ENCODE measurements around the gene TMEM175. TPM values are rescaled to one million over a fixed set of nuclear protein-coding genes. Genes with fewer than 3 reads are reported as not detected.
"Not testable (repeated sequence)": the region's sequence is repeated elsewhere in the genome, so short reads cannot be mapped to it uniquely, and the experiment has no call there.

TMEM175 gene
- total RNA-seq, 2 experiments from 2014 or later, result 12.5 to 33.1 TPM

DNA sequence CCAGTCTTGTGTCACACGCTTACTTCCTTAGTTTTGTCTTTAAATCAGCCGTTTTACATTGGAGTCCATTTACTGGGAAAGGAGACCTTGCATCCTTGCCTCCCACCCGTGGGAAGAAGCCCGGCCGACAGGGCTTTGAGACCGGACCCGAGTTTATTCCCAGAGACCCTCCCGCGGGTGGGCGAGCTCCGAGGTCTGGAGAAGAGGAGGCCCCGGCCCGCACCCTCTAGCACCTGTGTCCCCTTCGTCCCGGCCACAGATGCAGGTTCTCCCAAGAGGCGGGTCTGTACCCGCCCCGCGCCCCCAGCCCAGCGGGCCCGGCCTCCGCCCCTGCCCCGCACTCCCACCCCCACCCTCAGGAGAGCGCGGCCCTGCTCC is 64.7 kb downstream of the TMEM175 start:
- Histone ChIP-seq H3K9me2 (ENCODE audit: insufficient read depth, low read length) (no peaks in the 10 kb centered on the region), H3K9me3 (ENCODE audit: low read length) (no peaks in the 10 kb centered on the region), H3K4me3 (ENCODE audit: low read depth, low read length, poor library complexity, severe bottlenecking) (no peak overlapping the region), H3K27ac (ENCODE audit: low read depth, low read length, poor library complexity, severe bottlenecking) (no peak overlapping the region), H2AFZ (ENCODE audit: low read length) (no peak overlapping the region), H3K36me3 (ENCODE audit: insufficient read depth, low read length) (no peaks in the 10 kb centered on the region), H3K4me2 (ENCODE audit: low read length) (no peak overlapping the region), H3K79me2 (ENCODE audit: insufficient read depth, low read depth, low read length) (no peaks in the 10 kb centered on the region), H3K4me1 (ENCODE audit: insufficient read depth, low read length, poor library complexity, severe bottlenecking) (no peaks in the 10 kb centered on the region), H4K20me1 (ENCODE audit: insufficient read depth, low read length) (no peaks in the 10 kb centered on the region)
- ChIA-PET POLR2A (no interaction called here), CTCF (ENCODE audit: unreplicated experiment) (no interaction called here)
- intact Hi-C loops (cut with micrococcal nuclease; ENCODE audit: unreplicated experiment), result no loop called here
- no peak for DNase-seq (ENCODE audit: low spot score)
- BruUV-seq (replicated peaks), result no TSS peak
- TF ChIP-seq CTCF (conservative IDR thresholded peaks at IDR 0.05; ENCODE audit: low read length), result no peak
- no peak for TF ChIP-seq EZH2phosphoT487 (IDR thresholded peaks at IDR 0.05; ENCODE audit: borderline replicate concordance, low read depth, low read length)

GRCh38 chr4:997375-998071 is 65.3 kb downstream of the TMEM175 start:
- Histone ChIP-seq H2AFZ (ENCODE audit: low read length) (no peak overlapping the region), H3K9me3 (ENCODE audit: low read length) (no peaks in the 10 kb centered on the region), H3K36me3 (ENCODE audit: insufficient read depth, low read length) (no peaks in the 10 kb centered on the region), H3K9me2 (ENCODE audit: insufficient read depth, low read length) (no peaks in the 10 kb centered on the region), H3K4me2 (ENCODE audit: low read length) (no peak overlapping the region), H4K20me1 (ENCODE audit: insufficient read depth, low read length) (no peaks in the 10 kb centered on the region), H3K79me2 (ENCODE audit: insufficient read depth, low read depth, low read length) (no peaks in the 10 kb centered on the region), H3K4me3 (ENCODE audit: low read depth, low read length, poor library complexity, severe bottlenecking) (no peak overlapping the region), H3K4me1 (ENCODE audit: insufficient read depth, low read length, poor library complexity, severe bottlenecking) (no peaks in the 10 kb centered on the region), H3K27ac (ENCODE audit: low read depth, low read length, poor library complexity, severe bottlenecking) (no peak overlapping the region)
- CTCF ChIA-PET (ENCODE audit: unreplicated experiment), result no interaction called here
- TF ChIP-seq EZH2phosphoT487 (IDR thresholded peaks at IDR 0.05; ENCODE audit: borderline replicate concordance, low read depth, low read length) (no peak), CTCF (conservative IDR thresholded peaks at IDR 0.05; ENCODE audit: low read length) (no peak)
- POLR2A ChIA-PET, result no interaction called here
- no peak for DNase-seq (ENCODE audit: low spot score)
- BruUV-seq (replicated peaks), result no TSS peak
- intact Hi-C loops (cut with micrococcal nuclease; ENCODE audit: unreplicated experiment), result no loop called here

DNA sequence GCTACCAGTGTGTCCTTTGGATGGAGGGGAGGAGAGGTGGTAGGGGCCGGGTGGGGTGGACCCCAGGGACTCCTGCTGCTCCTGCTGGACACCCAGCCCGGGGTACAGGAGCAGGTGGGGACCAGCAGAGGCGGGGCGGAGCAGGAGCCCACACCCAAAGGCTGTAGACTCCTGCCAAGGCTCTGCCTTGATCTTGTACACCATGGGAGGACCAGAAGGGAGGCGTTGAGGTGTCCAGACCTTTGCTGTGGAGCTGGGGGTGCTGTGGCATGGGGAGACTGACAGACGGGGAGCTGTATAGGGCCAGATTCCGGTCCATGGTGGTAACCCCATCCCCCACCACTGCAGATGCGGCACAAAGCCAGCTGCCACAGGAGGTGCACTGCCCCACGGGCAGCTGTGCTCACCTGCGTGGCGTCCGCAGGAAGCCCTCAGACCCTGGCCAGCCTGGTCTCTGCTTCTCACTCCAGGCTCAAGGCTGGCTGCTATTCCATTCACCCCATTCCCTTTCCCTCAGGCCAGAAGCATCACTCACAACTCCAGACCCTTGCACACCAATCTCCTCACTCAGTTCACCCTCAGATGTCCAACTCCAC is 65.9 kb downstream of the TMEM175 start:
- Histone ChIP-seq H3K4me3 (ENCODE audit: low read depth, low read length, poor library complexity, severe bottlenecking) (no peak overlapping the region), H3K9me3 (ENCODE audit: low read length) (no peaks in the 10 kb centered on the region), H3K4me2 (ENCODE audit: low read length) (no peak overlapping the region), H3K27ac (ENCODE audit: low read depth, low read length, poor library complexity, severe bottlenecking) (no peak overlapping the region), H3K9me2 (ENCODE audit: insufficient read depth, low read length) (no peaks in the 10 kb centered on the region), H4K20me1 (ENCODE audit: insufficient read depth, low read length) (no peaks in the 10 kb centered on the region), H2AFZ (ENCODE audit: low read length) (no peak overlapping the region), H3K36me3 (ENCODE audit: insufficient read depth, low read length) (no peaks in the 10 kb centered on the region), H3K79me2 (ENCODE audit: insufficient read depth, low read depth, low read length) (no peaks in the 10 kb centered on the region), H3K4me1 (ENCODE audit: insufficient read depth, low read length, poor library complexity, severe bottlenecking) (no peaks in the 10 kb centered on the region)
- intact Hi-C loops (cut with micrococcal nuclease; ENCODE audit: unreplicated experiment), result no loop called here
- ChIA-PET POLR2A (no interaction called here), CTCF (ENCODE audit: unreplicated experiment) (no interaction called here)
- BruUV-seq (replicated peaks), result no TSS peak
- DNase-seq (ENCODE audit: low spot score), result no peak
- TF ChIP-seq CTCF (conservative IDR thresholded peaks at IDR 0.05; ENCODE audit: low read length) (no peak), EZH2phosphoT487 (IDR thresholded peaks at IDR 0.05; ENCODE audit: borderline replicate concordance, low read depth, low read length) (no peak)

DNA sequence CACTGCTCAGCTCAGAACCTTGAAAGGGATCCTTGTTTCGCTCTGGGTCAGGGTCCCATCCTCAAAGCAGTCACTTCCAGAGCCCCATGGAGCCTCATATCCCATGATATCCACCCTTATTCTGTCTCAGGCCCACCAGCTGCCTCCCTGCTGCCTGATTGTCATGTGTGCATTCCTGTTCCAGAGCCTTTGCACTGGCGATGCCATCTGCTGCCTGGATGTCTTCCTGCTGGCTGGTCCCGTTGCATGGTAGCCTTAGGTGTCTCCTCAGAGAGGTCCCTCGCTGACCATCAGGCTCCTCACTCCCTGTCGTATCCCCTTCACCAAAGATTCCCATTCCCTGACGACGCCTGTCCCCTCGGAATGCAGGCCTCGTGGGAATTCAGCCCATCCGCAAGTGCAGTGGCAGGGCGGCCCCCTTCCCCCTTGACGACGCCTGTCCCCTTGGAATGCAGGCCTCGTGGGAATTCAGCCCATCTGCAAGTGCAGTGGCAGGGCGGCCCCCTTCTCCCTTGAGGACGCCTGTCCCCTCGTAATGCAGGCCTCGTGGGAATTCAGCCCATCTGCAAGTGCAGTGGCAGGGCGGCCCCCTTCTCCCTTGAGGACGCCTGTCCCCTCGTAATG is 67.1 kb downstream of the TMEM175 start:
- H3K36me3 ChIP-seq (ENCODE audit: insufficient read depth, low read length); DNase-seq (ENCODE audit: low spot score); BruUV-seq (replicated peaks); H3K4me1 ChIP-seq (ENCODE audit: insufficient read depth, low read length, poor library complexity, severe bottlenecking); H4K20me1 ChIP-seq (ENCODE audit: insufficient read depth, low read length); H3K9me3 ChIP-seq (ENCODE audit: low read length); CTCF ChIA-PET (ENCODE audit: unreplicated experiment); H3K4me3 ChIP-seq (ENCODE audit: low read depth, low read length, poor library complexity, severe bottlenecking); H3K79me2 ChIP-seq (ENCODE audit: insufficient read depth, low read depth, low read length); POLR2A ChIA-PET; H3K4me2 ChIP-seq (ENCODE audit: low read length); H3K9me2 ChIP-seq (ENCODE audit: insufficient read depth, low read length); intact Hi-C loops (cut with micrococcal nuclease; ENCODE audit: unreplicated experiment); H3K27ac ChIP-seq (ENCODE audit: low read depth, low read length, poor library complexity, severe bottlenecking); H2AFZ ChIP-seq (ENCODE audit: low read length): not testable (repeated sequence)

Measured in OCI-LY7 (cell line).